HUDEP-2 (cell line): ENCODE results near the gene TRIO.
A peak's percentile ranks its signal among the peaks of the same experiment; 100 is the strongest.

Source experiments
- DNase-seq, 76 experiments: peaks; one replicate each; lab custom pipeline; 2025; ENCODE audit not compliant: unreplicated experiment in 76 of 76; lab: John Stamatoyannopoulos, UW

TRIO gene

DNA sequence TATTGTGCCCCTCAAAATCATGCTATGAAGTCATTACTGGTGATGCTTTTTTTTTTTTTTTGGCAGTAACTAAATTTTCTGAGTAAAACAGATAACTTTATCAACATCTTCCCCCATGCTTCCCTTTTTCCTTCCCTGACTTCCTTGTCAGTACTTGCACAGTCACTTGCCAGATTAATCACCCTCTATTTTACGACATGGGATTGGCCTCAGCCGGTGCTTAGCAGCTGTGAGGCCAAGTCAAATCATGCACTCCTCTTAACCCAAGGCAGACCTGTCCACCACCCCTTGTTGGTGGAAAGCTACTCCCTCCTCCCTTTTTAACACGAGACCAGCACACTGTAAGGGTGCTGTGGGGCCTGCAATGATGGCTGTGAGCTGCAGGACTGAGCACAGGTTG, 320.5 kb downstream of the TRIO start:
- peak in 44 of 76 experiments; percentile 2 to 72 (median 25) for DNase-seq

DNA sequence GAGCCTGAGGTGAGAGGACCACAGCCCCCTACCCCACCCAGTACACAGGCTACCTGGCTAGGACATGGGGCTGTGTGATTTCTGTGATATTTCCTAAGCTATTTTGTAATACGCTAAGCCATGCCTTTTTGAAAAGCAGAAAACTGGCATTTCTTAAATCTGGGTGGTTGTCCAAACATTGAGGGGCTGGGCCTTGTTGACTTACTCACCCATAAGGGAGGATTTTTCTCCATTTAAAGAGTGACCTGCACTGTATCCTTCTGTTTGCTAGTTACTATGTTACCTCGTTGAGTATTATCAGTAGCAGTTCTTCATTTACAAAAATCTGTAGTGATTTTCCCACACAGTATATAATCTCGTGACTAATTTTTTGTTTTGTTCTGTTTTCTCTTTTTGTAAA, 321.0 kb downstream of the TRIO start:
- DNase-seq = no peak

DNA sequence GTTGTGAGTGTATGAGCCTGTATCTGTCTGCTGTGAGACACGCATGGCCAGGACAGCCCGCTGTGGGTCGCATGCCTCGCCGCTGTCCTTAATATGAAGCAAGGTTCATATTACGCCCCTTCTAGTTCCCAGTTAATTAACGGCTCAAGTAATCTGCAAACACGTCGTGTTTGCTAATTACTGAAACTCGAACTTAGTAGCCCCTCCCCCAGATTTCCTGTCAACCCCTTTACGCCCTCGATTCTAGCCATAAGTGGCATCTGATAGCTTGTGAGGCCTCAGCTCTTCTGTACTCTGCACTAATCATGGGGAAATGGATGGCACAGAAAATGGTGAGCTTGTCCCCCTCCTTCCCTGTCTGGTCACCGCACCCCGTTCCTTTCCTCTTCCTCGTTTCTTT, 321.5 kb downstream of the TRIO start:
- no peak for DNase-seq

DNA sequence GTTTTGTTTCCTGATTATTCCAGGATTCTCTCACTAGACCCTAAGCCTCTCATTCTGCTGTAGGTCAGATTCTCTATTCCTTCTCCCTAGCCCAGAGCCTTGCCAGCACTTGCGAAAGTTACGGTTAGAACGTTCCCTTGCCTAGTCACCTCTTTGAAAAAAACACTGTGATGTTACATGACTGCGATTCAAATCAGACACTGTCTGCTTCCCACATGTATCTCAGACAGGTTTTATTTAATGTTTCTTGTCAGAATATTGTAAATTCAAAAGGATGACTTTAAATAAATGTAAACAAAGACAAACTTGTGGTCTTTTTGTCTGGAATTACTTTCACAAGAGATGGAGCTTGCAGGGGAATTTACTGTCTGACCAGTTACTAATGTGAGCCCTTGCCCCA, 322.0 kb downstream of the TRIO start:
- no peak for DNase-seq

DNA sequence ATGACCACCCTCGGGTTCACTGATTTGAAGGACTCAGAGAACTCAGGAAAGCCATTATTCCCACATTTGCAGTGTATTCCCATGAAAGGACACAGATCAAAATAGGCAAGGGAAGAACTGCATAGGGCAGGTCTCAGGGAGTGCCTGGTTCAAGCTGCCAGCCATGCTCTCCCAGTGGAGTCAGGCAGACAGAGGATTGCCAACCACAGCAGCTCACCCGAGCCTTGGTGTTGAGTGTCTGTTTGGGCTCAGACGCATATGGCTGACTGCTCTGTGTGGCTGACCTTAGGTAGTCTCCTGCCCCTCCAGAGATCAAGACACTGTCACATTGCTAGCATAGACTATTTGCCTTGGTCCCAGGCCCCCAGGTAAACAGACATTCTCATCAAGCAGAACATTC, 322.6 kb downstream of the TRIO start:
- no peak for DNase-seq

DNA sequence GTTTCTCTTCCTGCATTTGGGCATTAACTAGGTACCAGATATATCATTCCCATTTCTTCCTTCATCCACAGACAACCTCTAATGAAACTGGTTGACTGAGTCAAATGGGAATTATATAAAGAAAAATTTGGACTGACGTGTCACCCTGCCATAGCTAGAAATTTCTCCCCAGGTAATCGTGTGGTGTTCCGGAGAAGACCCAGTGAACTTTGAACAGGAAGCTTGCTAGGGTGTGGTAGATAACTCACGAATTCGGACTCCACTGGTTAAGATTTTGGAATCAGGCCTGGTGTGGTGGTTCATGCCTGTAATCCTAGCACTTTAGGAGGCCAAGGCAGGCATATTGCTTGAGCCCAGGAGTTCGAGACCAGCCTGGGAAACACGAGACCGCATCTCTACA, 324.1 kb downstream of the TRIO start:
- no peak for DNase-seq

DNA sequence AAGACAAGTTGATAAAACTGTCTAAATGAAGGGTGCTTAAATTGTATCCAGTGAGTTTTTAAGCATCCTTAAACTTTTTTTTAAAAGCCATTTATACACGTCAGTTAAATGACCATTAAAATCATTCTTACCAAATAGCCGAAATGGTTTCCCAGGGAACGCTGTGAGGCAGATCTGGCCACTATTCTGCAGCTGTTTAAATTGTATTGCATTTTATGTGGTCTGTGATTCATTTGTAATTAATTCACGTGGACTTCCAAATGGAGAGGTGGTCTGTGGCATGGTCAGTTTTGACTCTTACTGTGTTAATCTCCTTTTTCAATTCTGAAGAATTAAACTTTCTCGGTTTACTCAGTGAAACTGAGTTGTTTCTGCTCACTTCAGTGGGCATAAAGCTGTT, 324.7 kb downstream of the TRIO start:
- DNase-seq = no peak

DNA sequence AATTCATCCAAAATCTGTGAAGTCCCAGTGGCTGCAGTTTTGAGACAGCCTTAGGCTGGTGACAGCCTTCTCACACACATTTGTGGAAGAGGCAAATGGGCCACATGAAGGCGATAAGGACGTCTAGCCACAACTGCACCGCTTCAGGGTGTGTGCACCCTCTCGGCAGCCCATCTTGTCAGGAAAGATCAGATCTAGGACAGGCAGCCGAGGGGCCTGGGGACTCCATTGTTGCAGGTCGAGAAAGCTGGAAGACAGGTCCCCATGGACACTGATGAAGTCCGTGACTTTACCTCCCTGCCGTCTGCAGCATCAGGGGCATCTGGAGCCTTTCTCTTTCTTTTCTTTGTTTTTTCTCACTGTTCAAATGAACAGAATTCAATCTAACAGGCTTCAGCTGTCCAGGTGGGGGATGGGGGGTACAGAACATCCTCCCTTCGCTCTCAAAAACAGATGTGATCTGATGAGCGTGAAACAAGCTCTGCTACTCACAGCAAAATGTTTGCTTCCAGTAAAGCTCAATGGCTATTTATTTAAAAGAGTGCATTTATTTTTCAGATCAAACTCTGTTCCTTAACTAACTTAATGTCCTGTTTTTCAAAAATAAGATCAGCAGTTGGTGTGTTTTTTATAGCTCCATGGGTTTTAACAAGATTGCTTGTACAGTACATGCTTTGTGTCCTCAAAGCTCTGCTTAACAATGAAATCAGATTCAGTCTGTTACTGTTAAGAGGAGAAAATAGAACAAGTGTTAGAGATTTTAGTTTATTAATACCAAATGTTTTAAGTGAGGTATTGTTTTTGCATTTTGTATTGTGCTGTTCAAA, 326.6 kb downstream of the TRIO start:
- DNase-seq = peak in 6 of 76 experiments; percentile 4 to 15 (median 8)

DNA sequence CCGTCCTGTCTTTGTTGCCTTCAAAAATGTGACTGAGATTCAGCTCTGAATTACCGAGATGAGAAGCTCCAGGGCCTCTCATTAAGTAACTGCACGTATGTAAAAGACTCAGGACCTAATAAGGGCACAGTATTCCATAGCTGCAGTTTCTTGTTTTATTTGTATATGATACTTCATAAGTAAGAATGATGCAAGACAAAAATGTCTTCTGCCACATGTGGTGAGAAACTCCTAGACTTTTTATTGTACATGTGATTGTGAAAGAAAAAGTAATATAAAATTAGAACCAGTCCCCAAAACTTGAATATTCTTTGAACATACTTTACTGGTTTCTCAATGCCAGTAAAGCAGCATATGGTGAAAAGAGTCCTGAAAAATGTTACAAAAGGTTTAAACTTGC, 328.4 kb downstream of the TRIO start:
- no peak for DNase-seq

DNA sequence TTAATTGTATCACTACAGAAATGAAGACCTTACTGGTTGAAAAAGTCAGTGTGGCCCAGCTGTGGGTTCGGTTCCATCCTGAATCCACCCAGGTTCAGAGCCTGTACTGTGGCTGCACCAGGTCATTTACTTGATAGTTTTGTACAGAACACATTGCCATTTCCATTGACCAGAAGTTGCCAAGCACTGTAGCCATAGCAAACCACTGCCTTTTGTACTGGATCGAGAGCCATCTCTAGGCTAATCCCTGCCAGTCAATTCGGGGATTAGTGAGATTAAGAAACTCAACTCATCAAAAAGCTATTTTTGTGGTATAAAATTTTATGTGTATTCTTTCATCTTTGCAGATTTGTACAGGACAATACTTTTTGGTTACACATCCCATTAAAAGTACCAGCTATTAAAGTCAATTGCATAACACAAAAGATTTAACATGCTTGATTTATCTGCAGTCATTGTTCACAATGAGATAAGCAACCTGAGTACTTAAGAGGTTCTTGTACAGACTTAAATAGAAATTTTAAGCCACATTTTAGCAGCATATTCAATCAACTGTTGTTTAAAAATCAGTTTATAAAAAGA, 329.9 kb downstream of the TRIO start:
- DNase-seq = no peak

DNA sequence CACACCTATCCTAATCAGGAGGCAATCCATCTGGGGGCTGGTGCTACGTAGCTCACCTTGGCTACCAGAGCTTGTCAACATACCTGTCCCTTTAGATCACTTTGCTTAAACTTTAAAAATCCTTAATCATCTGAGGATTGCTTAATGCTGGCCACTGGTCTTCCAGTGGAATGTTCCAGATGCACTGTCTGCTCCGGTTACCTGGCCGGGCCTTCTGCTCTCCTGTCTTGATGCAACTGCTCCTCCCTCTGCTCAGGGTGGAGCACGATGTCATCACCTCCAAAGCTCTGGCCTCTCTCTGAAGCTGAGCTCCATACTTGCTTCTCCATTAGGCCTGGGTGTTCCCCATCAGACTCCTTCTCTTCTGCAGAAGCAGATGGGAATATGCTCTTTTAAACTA, 331.9 kb downstream of the TRIO start:
- no peak for DNase-seq

DNA sequence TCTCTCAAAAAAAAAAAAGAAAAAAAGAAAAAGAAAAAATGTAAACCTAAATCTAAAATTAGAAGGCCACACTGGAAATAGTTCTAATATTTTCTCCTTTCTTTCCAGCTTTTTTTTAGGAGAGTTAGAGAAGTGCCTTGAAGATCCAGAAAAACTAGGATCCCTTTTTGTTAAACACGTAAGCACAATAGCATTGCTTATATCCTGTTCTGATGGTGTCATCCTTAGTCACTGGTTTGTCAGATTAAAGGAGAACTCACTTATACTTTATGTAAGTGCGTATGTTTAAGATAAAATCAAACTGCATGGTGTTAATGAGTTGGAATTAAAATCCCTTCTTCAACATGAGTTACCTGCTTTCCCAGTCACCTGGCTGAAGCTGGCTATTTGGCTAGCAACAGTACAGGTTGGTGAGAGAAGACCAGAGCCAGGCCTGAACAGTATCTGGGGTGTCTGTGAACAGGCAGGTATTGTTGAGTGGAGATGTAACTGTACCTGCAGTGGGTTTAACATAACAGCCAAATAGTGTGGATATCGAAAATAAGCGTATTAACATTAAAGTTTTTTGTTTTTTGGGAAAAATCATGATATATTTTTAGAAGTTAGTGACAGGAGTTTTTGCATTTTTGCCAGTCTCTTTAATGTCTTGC, 333.8 kb downstream of the TRIO start:
- DNase-seq = no peak

DNA sequence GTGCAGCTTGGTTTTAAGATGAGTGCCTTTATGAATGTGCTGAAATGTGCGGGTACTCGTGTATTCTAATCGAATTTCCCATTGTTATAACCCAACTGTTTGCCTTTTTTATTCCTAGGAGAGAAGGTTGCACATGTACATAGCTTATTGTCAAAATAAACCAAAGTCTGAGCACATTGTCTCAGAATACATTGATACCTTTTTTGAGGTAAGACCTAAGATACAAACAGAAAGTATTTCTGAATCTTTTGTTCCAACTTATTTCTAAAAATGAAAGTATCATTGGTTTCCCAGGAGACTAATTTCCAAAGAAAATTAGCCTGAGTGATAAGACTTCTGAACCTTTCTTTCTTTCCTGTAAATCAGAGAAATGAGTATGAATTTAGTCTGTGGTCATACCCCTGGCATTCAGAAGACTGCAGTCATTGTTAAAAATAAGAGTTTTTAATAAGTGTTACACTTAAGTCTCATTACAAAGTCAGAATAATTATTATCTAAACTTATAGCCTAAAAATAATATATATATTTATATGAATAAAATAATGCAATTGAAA, 336.1 kb downstream of the TRIO start:
- no peak for DNase-seq

DNA sequence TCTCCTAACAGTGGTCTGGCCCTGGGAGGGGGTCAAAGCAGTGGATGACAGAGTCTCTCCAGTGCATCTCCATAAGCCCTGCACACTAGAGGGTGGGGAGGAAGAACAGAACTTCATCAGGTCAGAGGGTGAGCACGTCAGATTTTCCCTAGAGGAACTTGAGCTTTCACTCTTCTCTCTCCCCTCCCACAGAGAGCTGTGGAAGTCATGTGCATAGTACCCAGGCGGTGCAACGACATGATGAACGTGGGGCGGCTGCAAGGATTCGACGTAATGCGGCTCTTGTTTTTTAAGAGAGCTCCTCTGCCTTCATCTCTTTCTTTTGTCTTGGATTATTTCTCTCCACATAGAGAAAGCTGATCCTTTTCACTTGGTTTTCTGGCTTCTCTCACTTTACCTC, 338.2 kb downstream of the TRIO start:
- no peak for DNase-seq

DNA sequence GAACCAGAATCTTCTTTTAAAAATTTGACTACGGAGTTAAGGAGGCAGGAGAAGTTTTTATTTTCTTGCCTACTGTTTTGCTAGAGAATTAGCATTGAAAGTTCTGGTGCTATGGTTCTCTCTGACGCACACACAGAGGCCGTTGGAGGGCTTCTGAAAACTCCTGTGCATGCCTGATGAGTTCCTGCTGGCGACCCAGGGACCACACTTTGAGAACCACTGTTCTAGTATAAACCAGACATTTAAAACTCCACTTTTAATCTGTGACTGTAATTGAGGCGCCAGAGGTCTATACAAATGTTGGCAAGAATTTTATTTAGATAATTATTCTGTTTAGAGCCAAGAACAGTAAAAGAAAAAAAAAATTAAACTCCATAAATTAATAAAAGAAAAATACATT, 338.9 kb downstream of the TRIO start:
- no peak for DNase-seq

DNA sequence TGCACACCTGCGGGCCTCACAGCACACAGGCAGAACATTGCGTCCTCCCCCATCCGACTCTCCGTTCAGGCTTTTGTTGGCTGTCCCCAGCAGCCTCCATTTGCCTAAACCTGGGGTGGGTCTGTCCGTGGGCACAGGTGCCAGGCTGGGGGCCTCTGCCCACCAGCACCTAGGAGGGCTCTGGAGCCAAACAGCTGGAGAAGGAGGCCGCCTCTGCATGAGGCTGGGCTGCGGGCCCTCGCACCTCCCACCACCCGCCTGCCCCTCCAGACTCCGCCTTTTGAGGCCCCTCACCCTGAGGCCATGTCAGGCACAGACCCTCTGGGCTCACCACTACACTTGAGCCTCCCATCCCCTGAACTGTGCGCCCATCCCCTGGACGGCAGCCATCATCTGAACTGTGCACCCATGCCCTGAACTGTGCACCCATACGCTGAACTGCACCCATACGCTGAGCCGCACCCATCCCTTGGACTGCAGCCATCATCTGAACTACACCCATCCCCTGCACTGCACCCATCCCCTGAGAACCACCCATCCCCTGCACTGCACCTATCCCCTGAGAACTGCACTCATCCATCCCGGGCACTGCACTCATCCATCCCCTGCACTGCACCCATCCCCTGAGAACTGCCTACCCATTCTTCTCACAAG, 340.5 kb downstream of the TRIO start:
- peak in 42 of 76 experiments; percentile 2 to 69 (median 29) for DNase-seq

DNA sequence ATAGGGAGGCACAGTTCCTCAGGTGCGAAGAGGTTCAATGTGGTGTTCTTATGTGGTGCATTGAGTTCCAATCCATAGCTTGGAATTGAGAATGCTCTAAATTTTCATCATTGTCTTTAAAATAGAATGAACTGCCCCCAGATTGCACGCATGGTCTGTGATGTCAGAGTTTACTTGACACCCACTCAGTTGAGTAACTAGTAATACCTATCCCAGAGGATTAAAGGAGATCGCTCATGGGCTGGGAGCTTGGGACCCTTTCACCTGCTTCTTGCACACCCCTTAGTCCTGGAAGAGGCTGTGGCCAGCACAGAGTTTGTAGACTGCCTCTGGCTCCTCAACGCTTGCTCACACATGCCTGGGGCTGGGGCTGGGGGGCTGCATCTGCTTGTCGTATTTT, 343.3 kb downstream of the TRIO start:
- no peak for DNase-seq

DNA sequence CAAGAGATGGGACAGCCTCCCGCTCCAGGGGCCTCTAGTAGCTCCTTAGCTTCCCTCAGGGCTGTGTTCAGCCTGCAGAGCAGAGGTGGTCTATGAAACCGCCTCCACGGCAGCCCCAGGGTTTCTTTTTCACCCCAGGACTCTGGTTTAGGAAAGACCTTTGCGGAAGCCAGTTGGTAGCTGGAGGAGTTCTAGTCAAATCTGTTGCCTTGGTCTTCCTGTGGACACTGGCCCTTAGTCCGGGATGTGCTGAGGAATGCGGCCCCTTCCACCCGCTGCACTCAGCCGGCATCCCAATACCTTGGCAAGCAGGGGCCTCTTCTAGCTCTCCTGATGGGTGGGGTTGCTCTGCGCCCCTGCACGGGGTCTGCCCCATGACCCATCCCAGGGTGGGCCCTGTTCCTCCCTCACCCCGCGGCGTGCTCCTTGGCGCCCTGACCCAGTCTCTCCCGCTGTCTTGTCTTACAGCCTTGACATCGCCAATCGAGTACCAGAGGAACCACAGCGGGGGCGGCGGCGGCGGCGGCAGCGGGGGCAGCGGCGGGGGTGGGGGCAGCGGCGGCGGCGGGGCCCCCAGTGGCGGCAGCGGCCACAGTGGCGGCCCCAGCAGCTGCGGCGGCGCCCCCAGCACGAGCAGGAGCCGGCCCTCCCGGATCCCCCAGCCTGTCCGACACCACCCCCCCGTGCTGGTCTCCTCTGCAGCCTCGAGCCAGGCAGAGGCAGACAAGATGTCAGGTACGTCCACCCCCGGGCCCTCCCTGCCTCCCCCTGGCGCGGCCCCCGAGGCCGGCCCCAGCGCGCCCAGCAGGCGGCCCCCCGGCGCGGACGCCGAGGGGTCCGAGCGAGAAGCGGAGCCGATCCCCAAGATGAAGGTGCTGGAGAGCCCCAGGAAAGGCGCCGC, 344.1 kb downstream of the TRIO start:
- DNase-seq = no peak

DNA sequence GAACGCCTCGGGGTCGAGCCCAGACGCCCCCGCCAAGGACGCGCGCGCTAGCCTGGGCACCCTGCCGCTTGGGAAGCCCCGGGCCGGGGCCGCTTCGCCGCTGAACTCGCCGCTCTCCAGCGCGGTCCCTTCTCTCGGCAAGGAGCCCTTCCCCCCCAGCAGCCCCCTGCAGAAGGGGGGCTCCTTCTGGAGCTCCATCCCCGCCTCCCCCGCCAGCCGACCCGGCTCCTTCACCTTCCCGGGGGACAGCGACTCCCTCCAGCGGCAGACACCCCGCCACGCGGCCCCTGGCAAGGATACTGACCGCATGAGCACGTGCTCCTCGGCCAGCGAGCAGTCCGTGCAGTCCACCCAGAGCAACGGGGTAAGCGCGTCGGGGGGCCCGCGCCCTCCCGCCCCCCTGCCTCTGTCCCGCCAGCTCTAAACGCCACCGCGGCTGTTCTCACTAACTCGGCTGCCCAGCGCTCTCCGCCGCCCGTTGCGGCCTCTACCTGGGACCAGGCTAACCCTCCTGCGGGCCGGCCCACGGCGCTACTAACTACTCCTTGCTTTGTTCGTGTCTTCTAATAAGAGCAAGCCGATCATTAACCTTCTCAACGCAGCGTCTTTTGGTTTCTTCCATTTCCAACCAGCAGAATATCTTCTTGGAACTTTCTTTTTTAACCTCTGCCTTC, 344.9 kb downstream of the TRIO start:
- no peak for DNase-seq

DNA sequence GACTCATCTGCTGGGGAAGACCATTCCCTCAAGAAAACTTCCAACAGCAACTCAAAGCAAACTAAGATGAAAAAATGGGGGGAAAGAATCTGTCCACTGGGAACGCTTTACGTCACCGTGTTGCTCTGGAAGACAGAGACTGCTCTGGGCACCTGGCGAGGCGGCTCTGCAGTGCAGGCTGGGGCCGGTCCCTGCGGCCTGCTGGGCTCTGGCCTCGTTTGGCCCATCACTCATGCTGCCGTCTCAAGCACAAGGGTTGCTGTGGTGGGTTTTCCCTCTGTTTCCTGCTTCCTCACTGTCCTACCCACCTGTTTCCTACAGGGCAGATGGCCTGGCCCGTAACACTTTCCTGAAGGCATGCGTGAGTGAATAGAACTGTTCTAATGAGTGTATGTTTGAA, 345.6 kb downstream of the TRIO start:
- no peak for DNase-seq
